ENCODE results near the gene FAM222B.

DNA sequence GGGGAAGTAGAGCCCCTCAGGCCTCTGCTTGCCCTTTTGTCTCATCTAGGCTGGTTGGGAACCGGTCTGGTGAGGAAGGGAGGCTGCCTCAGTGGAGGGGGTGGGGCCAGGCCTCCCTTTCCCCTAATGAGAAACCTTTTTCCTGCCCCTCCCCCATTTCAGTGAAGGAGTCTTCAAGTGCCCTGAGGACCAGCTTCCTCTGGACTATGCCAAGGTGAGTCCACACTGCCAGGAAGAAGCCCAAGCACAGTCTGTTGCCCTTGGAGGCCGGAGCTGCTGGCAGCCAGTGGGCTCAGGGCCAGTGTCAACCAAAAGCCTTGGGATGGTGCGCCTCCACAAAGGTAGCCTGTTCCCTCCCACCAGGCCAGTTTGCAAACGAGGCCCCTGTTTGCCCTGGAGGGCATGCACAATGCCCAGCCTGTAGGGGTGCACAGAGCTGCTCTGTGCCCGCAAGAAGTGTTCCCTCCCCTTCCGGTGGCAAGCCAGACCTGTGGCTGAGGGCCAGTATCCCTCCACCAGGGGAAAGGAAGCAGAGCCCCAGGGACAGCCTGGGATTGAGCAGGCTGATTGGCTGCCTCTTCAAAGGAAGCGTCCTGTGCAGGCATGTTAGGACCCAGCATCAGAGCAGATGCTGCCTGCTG lies 95.4 kb downstream of the FAM222B start:
- TF ChIP-seq, protein P1, sequence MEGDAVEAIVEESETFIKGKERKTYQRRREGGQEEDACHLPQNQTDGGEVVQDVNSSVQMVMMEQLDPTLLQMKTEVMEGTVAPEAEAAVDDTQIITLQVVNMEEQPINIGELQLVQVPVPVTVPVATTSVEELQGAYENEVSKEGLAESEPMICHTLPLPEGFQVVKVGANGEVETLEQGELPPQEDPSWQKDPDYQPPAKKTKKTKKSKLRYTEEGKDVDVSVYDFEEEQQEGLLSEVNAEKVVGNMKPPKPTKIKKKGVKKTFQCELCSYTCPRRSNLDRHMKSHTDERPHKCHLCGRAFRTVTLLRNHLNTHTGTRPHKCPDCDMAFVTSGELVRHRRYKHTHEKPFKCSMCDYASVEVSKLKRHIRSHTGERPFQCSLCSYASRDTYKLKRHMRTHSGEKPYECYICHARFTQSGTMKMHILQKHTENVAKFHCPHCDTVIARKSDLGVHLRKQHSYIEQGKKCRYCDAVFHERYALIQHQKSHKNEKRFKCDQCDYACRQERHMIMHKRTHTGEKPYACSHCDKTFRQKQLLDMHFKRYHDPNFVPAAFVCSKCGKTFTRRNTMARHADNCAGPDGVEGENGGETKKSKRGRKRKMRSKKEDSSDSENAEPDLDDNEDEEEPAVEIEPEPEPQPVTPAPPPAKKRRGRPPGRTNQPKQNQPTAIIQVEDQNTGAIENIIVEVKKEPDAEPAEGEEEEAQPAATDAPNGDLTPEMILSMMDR (IDR thresholded peaks at IDR 0.05), result no peak
- no peak for TF ChIP-seq POLR2A (IDR thresholded peaks at IDR 0.05)

Measured in heart left ventricle (tissue), 13 donors.